ENCODE data around the gene SEL1L3. TPM values are rescaled to one million over a fixed set of nuclear protein-coding genes. Genes with fewer than 3 reads are reported as not detected.

The SEL1L3 gene
- total RNA-seq, 4 donors from 2014 or later, result 6.9 to 13.5 (median 7.5) TPM

GRCh38 chr4:25712611-25713010 is 150.2 kb downstream of the SEL1L3 start:
- Histone ChIP-seq H3K27ac (no peak overlapping the region), H3K4me1 (no peaks in the 10 kb centered on the region), H3K27me3 (no peaks in the 10 kb centered on the region), H3K4me3 (no peak overlapping the region), H3K9me3 (no peaks in the 10 kb centered on the region), H3K36me3 (no peaks in the 10 kb centered on the region)
- 92 to 100% methylated on average over 2 of the region's 2 CpGs for WGBS, 2 donors
- no peak for DNase-seq
- TF ChIP-seq CTCF (IDR thresholded peaks at IDR 0.05), result no peak
- TF ChIP-seq POLR2A (IDR thresholded peaks at IDR 0.05), result no peak
- intact Hi-C loops (cut with DNase I), result no loop called here

GRCh38 chr4:25710637-25711036 is 152.2 kb downstream of the SEL1L3 start:
- intact Hi-C loops (cut with DNase I), result no loop called here
- DNase-seq, result no peak

GRCh38 chr4:25704516-25704915 is 158.3 kb downstream of the SEL1L3 start:
- H3K27ac ChIP-seq, result no peak overlapping the region
- H3K4me1 ChIP-seq, result no peaks in the 10 kb centered on the region
- H3K4me3 ChIP-seq, result no peak overlapping the region
- peaks cover 0 to 2% (median 0%) of the 10 kb centered on the region in 4 donors for H3K27me3 ChIP-seq
- intact Hi-C loops (cut with DNase I), result no loop called here
- no peak for DNase-seq
- no peaks in the 10 kb centered on the region for H3K9me3 ChIP-seq
- TF ChIP-seq POLR2A (IDR thresholded peaks at IDR 0.05) (no peak), CTCF (IDR thresholded peaks at IDR 0.05) (no peak)
- WGBS, 2 donors, result 55 to 63% methylated on average over 2 of the region's 2 CpGs
- H3K36me3 ChIP-seq, result no peaks in the 10 kb centered on the region

More at GRCh38 chr4:25710637-25711036, 152.2 kb downstream of the SEL1L3 start:
- no peak overlapping the region for H3K27ac ChIP-seq
- 73 to 76% methylated on average over 3 of the region's 3 CpGs for WGBS, 2 donors
- H3K4me1 ChIP-seq, result no peaks in the 10 kb centered on the region
- no peaks in the 10 kb centered on the region for H3K36me3 ChIP-seq
- no peak overlapping the region for H3K4me3 ChIP-seq
- no peaks in the 10 kb centered on the region for H3K27me3 ChIP-seq
- TF ChIP-seq CTCF (IDR thresholded peaks at IDR 0.05), result no peak
- TF ChIP-seq POLR2A (IDR thresholded peaks at IDR 0.05), result no peak
- H3K9me3 ChIP-seq, result no peaks in the 10 kb centered on the region

- Histone ChIP-seq H3K27ac (no peak overlapping the region), H3K27me3 (peaks cover 0 to 3% (median 0%) of the 10 kb centered on the region in 4 donors), H3K36me3 (no peaks in the 10 kb centered on the region), H3K4me1 (no peaks in the 10 kb centered on the region), H3K4me3 (no peak overlapping the region), H3K9me3 (no peaks in the 10 kb centered on the region)
- TF ChIP-seq CTCF (IDR thresholded peaks at IDR 0.05) (no peak), POLR2A (IDR thresholded peaks at IDR 0.05) (no peak)
- intact Hi-C loops (cut with DNase I), result no loop called here
- WGBS, 2 donors, result 65 to 68% methylated on average over 3 of the region's 3 CpGs
- DNase-seq, result no peak
These were observed 158.9 kb downstream of the SEL1L3 start for GRCh38 chr4:25703731-25704388.

GRCh38 chr4:25702848-25703247 is 159.9 kb downstream of the SEL1L3 start:
- H3K27ac ChIP-seq, result no peak overlapping the region
- TF ChIP-seq POLR2A (IDR thresholded peaks at IDR 0.05), result no peak
- no peak for TF ChIP-seq CTCF (IDR thresholded peaks at IDR 0.05)
- intact Hi-C loops (cut with DNase I), result no loop called here
- H3K36me3 ChIP-seq, result no peaks in the 10 kb centered on the region
- no peak for DNase-seq
- H3K4me1 ChIP-seq, result no peaks in the 10 kb centered on the region
- WGBS, 2 donors, result 21 to 46% methylated on average over 5 of the region's 5 CpGs
- no peak overlapping the region for H3K4me3 ChIP-seq
- peaks cover 0 to 3% (median 0%) of the 10 kb centered on the region in 4 donors for H3K27me3 ChIP-seq
- H3K9me3 ChIP-seq, result no peaks in the 10 kb centered on the region
